CD4-positive, alpha-beta T cell treated with Interleukin-17A for 1 hour (primary cell): ENCODE data around the gene PSG11.
"Not testable (repeated sequence)": the region's sequence is repeated elsewhere in the genome, so short reads cannot be mapped to it uniquely, and the experiment has no call there.

Experiments
- DNase-seq: peaks from one replicate; pipeline ENCODE4 v3.0.0-alpha.2; 2020

The PSG11 gene

DNA sequence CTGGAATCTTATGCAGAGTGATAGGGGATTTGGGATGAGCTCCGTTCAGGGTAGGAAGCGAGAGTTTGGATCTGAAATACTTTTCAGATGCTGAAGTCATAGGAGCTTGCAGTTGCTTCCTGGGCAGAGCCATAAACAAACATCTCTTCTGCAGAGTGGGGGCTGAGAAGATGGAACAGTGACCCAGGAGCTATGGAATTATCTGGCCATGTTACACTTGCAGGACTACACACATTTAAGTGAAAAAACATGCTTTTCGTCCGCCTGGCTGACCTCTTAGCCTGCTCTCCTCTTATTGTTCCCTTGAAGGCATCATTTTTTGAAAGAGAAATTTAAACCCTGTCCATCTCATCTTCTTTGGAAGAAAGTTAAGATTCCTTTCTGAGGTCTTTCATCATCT lies 40.7 kb downstream of the PSG11 start:
- DNase-seq = no peak

DNA sequence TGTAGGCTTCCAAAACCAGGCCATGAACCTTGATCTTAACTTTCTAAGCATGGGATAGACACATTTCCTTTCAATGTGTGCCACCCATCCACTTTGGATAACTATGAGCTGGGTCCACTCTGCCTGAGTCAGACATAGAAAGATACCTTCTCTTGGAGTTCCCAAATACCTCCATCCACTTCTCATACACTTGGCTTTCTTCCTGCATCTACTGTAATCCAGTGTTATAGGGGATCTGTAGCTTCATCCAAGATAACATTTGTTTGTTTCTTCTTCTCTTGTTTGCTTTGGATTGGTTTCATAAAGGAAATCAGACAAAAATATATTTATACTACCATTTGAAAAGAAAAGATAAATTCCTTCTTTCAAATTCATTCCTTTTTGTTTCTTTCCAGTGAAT lies 44.2 kb downstream of the PSG11 start:
- DNase-seq = not testable (repeated sequence)

DNA sequence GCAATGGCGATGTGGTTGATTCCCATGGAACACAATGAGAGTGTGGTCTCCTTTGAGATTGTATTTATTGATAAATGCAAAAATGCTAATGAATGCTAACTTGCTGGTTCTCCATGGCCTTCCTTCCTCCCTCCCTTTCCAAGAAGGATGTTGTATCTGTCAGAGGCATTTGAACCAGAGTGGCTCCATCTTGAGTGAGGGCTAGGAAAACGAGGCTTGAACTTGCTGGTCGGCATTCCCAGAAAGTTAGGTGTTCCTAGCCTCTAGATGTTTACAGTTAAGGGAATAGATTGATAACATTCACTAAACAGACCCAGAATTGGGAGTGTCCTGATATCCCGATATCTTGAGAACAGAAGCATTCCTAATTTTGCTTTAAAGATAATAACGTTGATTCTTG lies 54.8 kb downstream of the PSG11 start:
- DNase-seq = not testable (repeated sequence)

DNA sequence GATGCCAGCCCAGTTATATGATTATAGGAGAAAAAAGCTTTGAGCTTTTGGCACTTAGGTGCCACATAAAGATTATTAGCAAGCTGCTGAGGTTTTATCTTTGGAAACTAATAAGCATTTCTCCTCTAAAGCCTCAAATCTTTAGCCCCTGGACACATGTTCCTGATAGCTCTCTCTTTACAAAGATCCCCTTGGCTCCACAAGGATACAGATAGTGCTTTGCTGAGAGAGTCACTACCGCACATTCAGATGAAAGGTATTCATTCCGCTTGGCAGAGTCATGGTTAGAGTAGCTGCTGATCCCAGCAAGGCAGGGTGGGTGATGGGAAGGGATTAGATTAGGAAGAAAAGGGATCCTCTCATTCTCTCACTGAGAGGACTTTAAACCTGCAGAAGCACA lies 61.1 kb downstream of the PSG11 start:
- DNase-seq = no peak

DNA sequence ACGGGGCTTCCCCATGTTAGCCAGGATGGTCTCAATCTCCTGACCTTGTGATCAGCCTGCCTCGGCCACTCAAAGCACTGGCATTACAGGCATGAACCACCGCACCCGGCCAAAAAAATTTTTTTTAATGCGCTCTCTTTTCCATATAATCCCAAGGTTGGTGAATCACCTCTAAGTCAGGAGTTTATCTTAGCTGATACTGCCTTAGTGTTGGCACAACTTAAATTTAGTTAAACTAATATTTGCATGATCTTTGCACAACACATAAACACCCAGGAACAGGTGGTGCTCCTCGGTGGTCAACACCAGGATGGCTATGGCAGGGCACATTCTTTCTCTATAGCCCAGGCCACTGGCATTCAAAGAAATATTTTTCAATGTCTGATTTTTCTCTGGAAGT lies 65.2 kb downstream of the PSG11 start:
- DNase-seq = no peak
